ENCODE results near the gene CBX1.

Gene CBX1

DNA sequence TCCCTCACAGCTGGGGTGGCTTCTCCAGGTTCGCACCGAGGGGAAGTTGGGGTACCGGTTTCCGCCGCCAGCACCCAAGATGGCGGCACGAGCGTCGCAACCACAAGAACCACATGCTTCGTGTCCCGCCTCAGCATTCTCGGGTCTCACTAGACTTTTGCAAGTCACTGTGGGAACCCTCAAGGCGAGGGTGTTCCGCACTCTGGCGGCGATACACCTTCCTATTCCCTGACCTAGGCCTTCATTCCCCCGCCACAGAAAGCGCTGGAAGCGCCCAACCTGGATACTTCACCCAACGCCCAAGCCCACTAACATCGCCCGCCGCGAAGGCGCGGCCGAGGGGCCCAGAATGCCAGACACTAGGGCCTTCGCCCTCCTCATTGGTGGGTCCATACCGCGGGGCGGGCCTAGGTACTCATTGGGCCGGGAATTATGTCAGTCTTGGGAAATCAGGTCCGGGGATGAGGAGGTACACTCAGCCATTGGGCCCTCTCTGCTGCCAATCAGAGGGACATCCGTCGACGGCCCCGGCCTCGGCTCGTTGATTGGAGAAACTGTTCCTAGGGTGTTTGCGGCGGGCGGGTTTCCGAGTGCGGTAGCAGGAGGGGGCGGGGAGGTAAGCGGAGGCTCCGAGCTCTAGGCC lies 53.4 kb downstream of the CBX1 start, which contains the start of gene NFE2L1:
Gene NFE2L1 (plus strand): TSS at position 619 of the 643 bp plus-strand sequence. CDS start 2,760 bp downstream, outside the sequence.
- TF ChIP-seq, protein P1, sequence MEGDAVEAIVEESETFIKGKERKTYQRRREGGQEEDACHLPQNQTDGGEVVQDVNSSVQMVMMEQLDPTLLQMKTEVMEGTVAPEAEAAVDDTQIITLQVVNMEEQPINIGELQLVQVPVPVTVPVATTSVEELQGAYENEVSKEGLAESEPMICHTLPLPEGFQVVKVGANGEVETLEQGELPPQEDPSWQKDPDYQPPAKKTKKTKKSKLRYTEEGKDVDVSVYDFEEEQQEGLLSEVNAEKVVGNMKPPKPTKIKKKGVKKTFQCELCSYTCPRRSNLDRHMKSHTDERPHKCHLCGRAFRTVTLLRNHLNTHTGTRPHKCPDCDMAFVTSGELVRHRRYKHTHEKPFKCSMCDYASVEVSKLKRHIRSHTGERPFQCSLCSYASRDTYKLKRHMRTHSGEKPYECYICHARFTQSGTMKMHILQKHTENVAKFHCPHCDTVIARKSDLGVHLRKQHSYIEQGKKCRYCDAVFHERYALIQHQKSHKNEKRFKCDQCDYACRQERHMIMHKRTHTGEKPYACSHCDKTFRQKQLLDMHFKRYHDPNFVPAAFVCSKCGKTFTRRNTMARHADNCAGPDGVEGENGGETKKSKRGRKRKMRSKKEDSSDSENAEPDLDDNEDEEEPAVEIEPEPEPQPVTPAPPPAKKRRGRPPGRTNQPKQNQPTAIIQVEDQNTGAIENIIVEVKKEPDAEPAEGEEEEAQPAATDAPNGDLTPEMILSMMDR (IDR thresholded peaks at IDR 0.05; ENCODE audit: extremely low read depth, missing control alignments): no peak
- peak; percentile 96 for DNase-seq (ENCODE audit: low spot score)

DNA sequence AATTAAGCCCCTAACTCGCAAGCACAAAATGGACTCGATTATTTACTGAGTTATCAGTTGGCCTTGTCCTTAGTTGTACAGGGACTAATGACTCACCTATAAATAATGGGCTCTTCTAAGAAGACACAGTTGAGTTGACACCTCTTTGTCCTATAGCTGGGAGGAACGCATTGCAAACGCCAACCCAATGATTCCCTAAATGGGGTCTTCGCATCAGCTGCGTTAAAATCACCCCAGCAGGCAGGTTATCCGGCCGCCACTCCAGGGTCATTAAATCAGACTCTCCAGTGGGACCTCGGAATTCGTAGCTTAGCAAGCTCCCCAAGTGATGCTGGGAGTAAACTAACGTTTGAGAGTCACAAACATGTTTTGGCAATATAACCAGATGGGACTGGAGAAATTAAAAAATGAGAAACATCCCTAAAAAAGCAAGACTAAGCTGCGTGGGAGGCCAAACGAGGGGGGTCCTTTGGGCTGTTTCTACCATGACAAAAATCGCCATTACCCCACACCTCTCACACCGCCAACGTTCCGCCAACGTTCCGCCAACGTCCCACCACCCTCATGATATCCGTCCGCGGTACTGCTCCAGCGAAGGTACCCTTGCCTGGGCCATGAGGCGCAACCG lies 54.1 kb downstream of the CBX1 start:
- TF ChIP-seq, protein P1 (IDR thresholded peaks at IDR 0.05; ENCODE audit: extremely low read depth, missing control alignments): no peak

DNA sequence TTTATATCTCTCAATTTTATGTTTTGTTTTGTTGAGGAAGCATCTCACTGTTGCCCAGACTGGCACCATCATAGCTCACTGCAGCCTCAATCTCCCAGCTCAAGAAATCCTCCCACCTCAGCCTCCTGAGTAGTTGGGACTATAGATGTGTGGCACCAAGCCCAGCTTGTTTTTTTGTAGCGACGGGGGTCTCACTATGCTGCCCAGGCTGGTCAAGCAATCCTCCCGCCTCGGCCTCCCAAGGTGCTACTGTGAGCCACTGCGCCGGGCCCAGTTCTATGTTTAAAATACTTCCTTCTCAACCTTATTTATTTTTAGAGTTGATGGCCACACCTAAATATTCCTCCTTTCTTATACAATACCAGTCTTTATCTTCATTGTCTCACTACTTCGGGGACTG lies 55.0 kb downstream of the CBX1 start:
- no peak for DNase-seq (ENCODE audit: low spot score)
- TF ChIP-seq, protein P1 (IDR thresholded peaks at IDR 0.05; ENCODE audit: extremely low read depth, missing control alignments): no peak

More for the DNA sequence above, 54.1 kb downstream of the CBX1 start:
- DNase-seq (ENCODE audit: low spot score): no peak

- no peak for DNase-seq (ENCODE audit: low spot score)
- TF ChIP-seq, protein P1 (IDR thresholded peaks at IDR 0.05; ENCODE audit: extremely low read depth, missing control alignments): no peak
These were observed 55.8 kb downstream of the CBX1 start for GRCh38 chr17:48045316-48046001.

DNA sequence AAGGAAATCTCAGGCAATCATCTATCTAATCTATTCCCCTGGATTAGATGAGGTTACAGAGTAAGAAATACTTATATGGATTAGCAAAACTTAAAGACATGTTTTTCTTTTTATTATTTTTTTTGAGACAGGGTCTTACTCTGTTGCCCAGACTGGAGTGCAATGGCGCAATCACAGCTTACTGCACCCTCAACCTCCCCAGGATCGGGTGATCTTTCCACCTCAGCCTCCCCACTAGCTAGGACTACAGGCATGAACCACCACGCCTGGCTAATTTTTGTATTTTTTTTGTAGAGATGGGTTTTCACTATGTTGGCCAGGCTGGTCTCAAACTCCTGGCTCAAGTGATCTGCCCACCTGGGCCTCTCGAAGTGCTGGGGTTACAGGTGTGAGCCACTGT lies 56.4 kb downstream of the CBX1 start:
- DNase-seq (ENCODE audit: low spot score): no peak
- TF ChIP-seq, protein P1 (IDR thresholded peaks at IDR 0.05; ENCODE audit: extremely low read depth, missing control alignments): no peak

DNA sequence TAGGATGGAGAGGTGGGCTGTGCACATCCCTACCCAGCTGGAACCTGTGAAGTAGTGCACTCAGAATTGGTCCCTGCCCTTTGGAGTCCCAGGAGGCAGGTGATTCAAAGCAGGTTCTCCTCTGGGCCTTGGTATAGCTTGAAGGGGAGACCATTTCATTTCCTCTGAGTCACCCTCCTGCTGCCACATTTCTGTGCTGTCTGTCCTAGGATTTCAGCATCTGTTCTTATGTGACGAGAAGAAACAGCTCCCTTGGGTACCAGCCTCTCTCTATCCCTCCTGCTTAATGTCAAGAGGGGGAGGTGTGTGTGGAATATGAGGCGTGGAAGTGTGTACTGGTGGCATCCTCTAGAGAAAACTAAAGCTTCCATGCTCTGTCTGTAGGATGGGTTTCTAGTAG lies 58.1 kb downstream of the CBX1 start:
- TF ChIP-seq, protein P1 (IDR thresholded peaks at IDR 0.05; ENCODE audit: extremely low read depth, missing control alignments): no peak
- DNase-seq (ENCODE audit: low spot score): no peak

- DNase-seq (ENCODE audit: low spot score): no peak
- TF ChIP-seq, protein P1 (IDR thresholded peaks at IDR 0.05; ENCODE audit: extremely low read depth, missing control alignments): no peak
These were observed 62.6 kb downstream of the CBX1 start for GRCh38 chr17:48038687-48039086.
